OCI-LY1 (cell line): Measurements from ENCODE around the gene PRKCA.

Experiments
- H2AFZ ChIP-seq: fragments of 200-600 bp; sonication (generic), shearing (Covaris generic); 2 replicates; pipeline ENCODE4 v1.6.0; 2014; ENCODE audit warnings: antibody characterized with exemption, mild to moderate bottlenecking, low read length
- H3F3A ChIP-seq: fragments of 200-600 bp; sonication (generic), shearing (Covaris generic); 2 replicates; pipeline ENCODE4 v1.6.0; 2014; ENCODE audit warnings: mild to moderate bottlenecking, antibody characterized with exemption, low read length, moderate library complexity; ENCODE audit not compliant: insufficient read depth
- H3K27ac ChIP-seq: fragments of 200-600 bp; sonication (generic); 2 replicates; pipeline ENCODE4 v1.5.1; 2014; ENCODE audit warnings: low read length, mixed run types, mild to moderate bottlenecking, low read depth; ENCODE audit not compliant: poor library complexity, severe bottlenecking
- H3K27me3 ChIP-seq: fragments of 200-600 bp; sonication (generic); 2 replicates; pipeline ENCODE4 v1.6.0; 2014; ENCODE audit warnings: antibody characterized with exemption, mild to moderate bottlenecking, low read length, moderate library complexity; ENCODE audit not compliant: insufficient read depth
- H3K36me3 ChIP-seq: fragments of 200-600 bp; sonication (generic); 2 replicates; pipeline ENCODE4 v1.6.1; 2014; ENCODE audit warnings: mild to moderate bottlenecking, antibody characterized with exemption, low read length, moderate library complexity, mixed read lengths; ENCODE audit not compliant: insufficient read depth
- H3K4me1 ChIP-seq: fragments of 200-600 bp; sonication (generic); 2 replicates; pipeline ENCODE4 v1.5.1; 2014; ENCODE audit warnings: mild to moderate bottlenecking, low read length, moderate library complexity; ENCODE audit not compliant: insufficient read depth, severe bottlenecking
- H3K4me2 ChIP-seq: fragments of 200-600 bp; sonication (generic), shearing (Covaris generic); 2 replicates; pipeline ENCODE4 v1.6.1; 2014; ENCODE audit warnings: low read length
- H3K4me3 ChIP-seq: fragments of 200-600 bp; sonication (generic); 2 replicates; pipeline ENCODE4 v1.5.1; 2014; ENCODE audit warnings: low read length, low read depth, mild to moderate bottlenecking, mixed read lengths; ENCODE audit not compliant: poor library complexity, severe bottlenecking
- H3K79me2 ChIP-seq: fragments of 200-600 bp; shearing (Covaris generic); 2 replicates; pipeline ENCODE4 v1.6.1; 2016; ENCODE audit warnings: mixed run types, low read length, mixed read lengths; ENCODE audit not compliant: insufficient read depth
- H3K9ac ChIP-seq: fragments of 200-600 bp; sonication (generic), shearing (Covaris generic); 2 replicates; pipeline ENCODE4 v1.6.1; 2014; ENCODE audit warnings: mild to moderate bottlenecking, low read length, mixed read lengths
- H3K9me2 ChIP-seq: fragments of 200-600 bp; sonication (generic), shearing (Covaris generic); 2 replicates; pipeline ENCODE4 v1.6.1; 2014; ENCODE audit warnings: low read depth, mild to moderate bottlenecking, low read length, mixed read lengths
- H3K9me3 ChIP-seq: fragments of 200-600 bp; shearing (Covaris generic); 2 replicates; pipeline ENCODE4 v1.6.1; 2014; ENCODE audit warnings: low read length, mixed read lengths
- H4K20me1 ChIP-seq: fragments of 200-600 bp; sonication (generic), shearing (Covaris generic); 2 replicates; pipeline ENCODE4 v1.6.0; 2016; ENCODE audit warnings: mild to moderate bottlenecking, low read length; ENCODE audit not compliant: insufficient read depth
- CTCF ChIP-seq: fragments of 200-600 bp; sonication (generic), shearing (Covaris generic); IDR thresholded peaks from 2 replicates; pipeline ENCODE4 v1.5.1; 2017; ENCODE audit warnings: mild to moderate bottlenecking, antibody characterized with exemption, low read length, moderate library complexity, mixed read lengths
- EZH2 ChIP-seq: fragments of 200-600 bp; sonication (generic), shearing (Covaris generic); IDR thresholded peaks from 2 replicates; pipeline ENCODE4 v1.8.0; 2017; ENCODE audit warnings: borderline replicate concordance, mixed run types, mild to moderate bottlenecking, antibody characterized with exemption, low read length, moderate library complexity, mixed read lengths

Gene PRKCA

GRCh38 chr17:66753126-66753920 is 450.9 kb downstream of the PRKCA start:
- no peak overlapping the region for H3K4me2 ChIP-seq
- H3K36me3 ChIP-seq, result peaks cover 7% of the 10 kb centered on the region
- TF ChIP-seq CTCF, result no peak
- TF ChIP-seq EZH2, result no peak
- no peaks in the 10 kb centered on the region for H3K4me1 ChIP-seq
- no peaks in the 10 kb centered on the region for H3F3A ChIP-seq
- no peaks in the 10 kb centered on the region for H3K79me2 ChIP-seq
- no peaks in the 10 kb centered on the region for H3K9me3 ChIP-seq
- H3K9ac ChIP-seq, result no peak overlapping the region
- no peaks in the 10 kb centered on the region for H3K27me3 ChIP-seq
- no peak overlapping the region for H3K4me3 ChIP-seq
- no peak overlapping the region for H3K27ac ChIP-seq
- no peaks in the 10 kb centered on the region for H3K9me2 ChIP-seq
- no peak overlapping the region for H2AFZ ChIP-seq
- H4K20me1 ChIP-seq, result no peaks in the 10 kb centered on the region

- no peak overlapping the region for H2AFZ ChIP-seq
- H3K4me3 ChIP-seq, result no peak overlapping the region
- H3K9ac ChIP-seq, result no peak overlapping the region
- H4K20me1 ChIP-seq, result no peaks in the 10 kb centered on the region
- H3K9me3 ChIP-seq, result no peaks in the 10 kb centered on the region
- no peak for TF ChIP-seq EZH2
- no peak for TF ChIP-seq CTCF
- no peaks in the 10 kb centered on the region for H3K27me3 ChIP-seq
- H3K36me3 ChIP-seq, result peaks cover 7% of the 10 kb centered on the region
- no peak overlapping the region for H3K27ac ChIP-seq
- H3K4me1 ChIP-seq, result no peaks in the 10 kb centered on the region
- H3K79me2 ChIP-seq, result no peaks in the 10 kb centered on the region
- H3K9me2 ChIP-seq, result no peaks in the 10 kb centered on the region
- H3K4me2 ChIP-seq, result no peak overlapping the region
- H3F3A ChIP-seq, result no peaks in the 10 kb centered on the region
Observed at GRCh38 chr17:66755101-66755943, 452.9 kb downstream of the PRKCA start.

- H3K79me2 ChIP-seq, result no peaks in the 10 kb centered on the region
- no peaks in the 10 kb centered on the region for H3F3A ChIP-seq
- no peak overlapping the region for H3K9ac ChIP-seq
- H4K20me1 ChIP-seq, result no peaks in the 10 kb centered on the region
- H3K4me2 ChIP-seq, result no peak overlapping the region
- no peaks in the 10 kb centered on the region for H3K9me2 ChIP-seq
- H3K9me3 ChIP-seq, result no peaks in the 10 kb centered on the region
- no peak overlapping the region for H3K4me3 ChIP-seq
- no peak overlapping the region for H3K27ac ChIP-seq
- no peaks in the 10 kb centered on the region for H3K27me3 ChIP-seq
- peaks cover 7% of the 10 kb centered on the region for H3K36me3 ChIP-seq
- H2AFZ ChIP-seq, result no peak overlapping the region
- H3K4me1 ChIP-seq, result no peaks in the 10 kb centered on the region
- no peak for TF ChIP-seq EZH2
- TF ChIP-seq CTCF, result no peak
Observed at GRCh38 chr17:66755944-66756290, 453.5 kb downstream of the PRKCA start.
